Fibroblast of skin of right quadriceps (primary cell): ENCODE measurements around the gene PCDH9.
"Not testable (repeated sequence)": the region's sequence is repeated elsewhere in the genome, so short reads cannot be mapped to it uniquely, and the experiment has no call there.

ENCODE experiments used
- DNase-seq: peaks from one replicate; pipeline ENCODE4 v3.0.0-alpha.2; 2013

The PCDH9 gene

GRCh38 chr13:66634384-66634783 is 595.8 kb downstream of the PCDH9 start:
- DNase-seq: peak; percentile 22

DNA sequence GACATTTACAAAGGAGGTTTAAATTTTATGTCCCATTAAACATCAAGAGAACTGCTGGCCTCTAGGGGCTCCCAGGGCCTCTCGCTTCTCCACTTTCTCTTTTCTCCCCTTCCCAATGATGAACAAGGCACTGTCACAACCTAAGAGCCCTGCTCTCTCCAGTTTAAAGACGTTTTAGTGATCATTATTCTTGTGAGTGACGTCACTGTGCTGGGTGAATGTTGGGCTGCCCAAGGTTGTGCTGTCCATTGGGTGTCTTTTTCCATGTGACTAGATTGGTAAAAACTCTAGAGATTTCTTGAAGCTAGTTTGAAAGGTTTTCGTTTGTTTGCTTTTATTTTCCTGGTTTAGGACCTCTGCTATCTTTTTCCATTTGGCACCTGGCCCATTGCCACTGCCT is 602.6 kb downstream of the PCDH9 start:
- DNase-seq: no peak

GRCh38 chr13:66624302-66624701 is 605.8 kb downstream of the PCDH9 start:
- DNase-seq: no peak

DNA sequence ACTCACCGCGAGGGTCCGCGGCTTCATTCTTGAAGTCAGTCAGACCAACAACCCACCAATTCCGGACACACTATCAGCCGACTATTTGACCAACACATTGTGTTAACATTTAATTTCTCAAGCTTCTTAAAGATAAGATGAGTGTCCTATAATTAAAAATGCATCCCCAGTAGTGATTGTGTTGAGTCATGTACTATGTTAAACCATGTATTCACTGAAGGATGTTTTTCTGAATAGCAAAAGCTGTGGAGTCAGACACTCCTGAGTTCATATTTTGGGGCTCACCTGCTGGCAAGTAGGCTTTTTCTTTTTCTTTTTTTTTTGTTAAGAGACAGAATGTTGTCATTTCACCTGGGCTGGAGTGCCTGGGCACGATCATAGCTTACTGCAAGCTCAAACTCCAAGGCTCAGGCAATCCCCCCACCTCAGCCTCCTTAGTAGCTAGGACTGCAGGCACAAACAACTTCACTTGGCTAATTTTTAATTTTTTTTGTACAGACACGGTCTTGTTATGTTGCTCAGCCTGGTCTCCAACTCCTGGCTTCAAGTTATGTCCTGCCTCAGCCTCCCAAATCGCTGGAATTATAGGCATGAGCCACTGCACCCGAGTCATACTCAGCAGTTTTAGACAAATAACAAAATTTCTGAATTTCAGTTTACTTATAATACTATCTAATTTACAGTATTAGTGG is 606.9 kb downstream of the PCDH9 start:
- DNase-seq: no peak

- not testable (repeated sequence) for DNase-seq
Observed at GRCh38 chr13:66621906-66622447, 608.2 kb downstream of the PCDH9 start.

DNA sequence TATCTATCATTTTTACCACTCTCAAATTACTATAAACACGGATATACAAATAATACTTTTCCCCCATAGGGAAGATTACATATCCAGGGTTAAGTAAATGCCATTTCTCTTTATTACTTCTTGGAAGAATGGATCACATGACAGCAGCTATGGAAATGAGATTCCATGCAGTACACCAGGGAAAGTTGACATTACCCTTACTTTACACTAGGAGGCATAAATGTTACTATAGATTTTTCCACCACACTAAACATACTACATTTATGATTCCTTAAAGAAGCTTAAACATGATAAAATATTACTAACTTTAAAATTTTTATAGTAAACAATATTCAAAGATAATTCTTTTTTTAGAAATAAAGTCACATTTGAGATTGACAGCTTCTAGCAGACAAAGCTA is 611.4 kb downstream of the PCDH9 start:
- peak; percentile 28 for DNase-seq

DNA sequence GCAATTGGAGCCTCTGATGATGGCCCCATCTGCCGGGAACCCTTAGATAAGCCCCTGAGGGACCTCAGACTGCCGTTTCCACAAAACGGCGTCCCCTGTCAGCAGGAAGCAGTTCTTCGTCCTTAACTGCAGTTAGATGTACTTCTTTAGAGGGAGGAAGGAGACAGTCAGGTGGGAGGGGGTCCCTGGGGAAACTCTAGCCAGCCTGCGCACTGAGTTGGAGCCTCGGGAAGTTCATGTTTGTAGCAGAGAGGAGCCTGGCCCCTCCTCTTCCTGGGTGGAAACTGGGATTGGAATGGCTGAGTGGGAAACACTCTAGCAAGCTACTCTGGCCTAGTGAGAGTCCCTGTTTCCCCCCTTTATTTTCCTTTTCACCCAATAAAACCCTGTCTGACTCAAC is 612.4 kb downstream of the PCDH9 start:
- no peak for DNase-seq

DNA sequence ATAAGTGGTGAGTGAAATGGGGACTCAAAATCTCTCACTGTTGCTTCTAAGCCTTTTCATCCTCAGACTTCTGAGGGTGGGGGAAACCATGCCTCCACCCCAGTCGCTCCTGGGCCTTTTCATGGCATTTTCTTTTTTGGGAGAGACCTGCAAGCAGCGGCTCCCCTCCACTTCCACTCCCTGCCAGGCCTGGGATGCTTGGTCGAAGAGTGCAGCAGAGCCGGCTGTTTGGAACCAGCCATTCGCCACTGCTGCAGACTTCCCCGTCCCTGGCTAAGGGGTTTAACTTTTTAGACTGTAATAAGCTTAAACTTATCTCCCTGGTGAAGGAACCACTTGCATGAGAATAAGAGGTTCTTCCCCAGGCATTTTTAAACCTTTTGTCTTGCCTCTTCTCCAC is 617.2 kb downstream of the PCDH9 start:
- DNase-seq: no peak

- peak; percentile 6 for DNase-seq
Observed at GRCh38 chr13:66586489-66586888, 643.6 kb downstream of the PCDH9 start.

DNA sequence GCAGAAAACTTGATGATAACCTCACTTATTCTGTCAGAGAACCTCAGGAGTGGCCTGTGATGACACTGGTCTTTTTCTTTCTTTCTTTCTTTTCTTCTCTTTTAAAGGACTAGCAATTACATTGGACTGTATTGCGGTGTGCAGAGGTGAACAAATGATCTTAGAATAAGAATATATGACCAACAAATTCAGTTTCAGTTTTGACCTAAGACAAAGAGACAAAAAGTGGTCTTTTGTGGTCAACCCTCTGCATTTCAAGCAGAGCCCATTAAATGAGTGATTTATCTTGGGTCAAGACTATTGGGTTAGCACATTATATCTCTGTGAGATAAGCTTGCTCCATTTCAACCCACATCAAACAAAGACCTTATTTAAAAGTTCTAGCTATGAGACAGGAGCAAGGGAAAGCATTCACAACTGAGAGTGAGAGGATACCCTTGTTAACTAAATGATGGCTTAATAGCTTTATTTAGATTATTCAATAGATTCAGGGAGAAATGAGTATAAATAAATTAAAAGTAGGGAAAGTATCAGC is 644.4 kb downstream of the PCDH9 start:
- no peak for DNase-seq

- DNase-seq: no peak
Observed at GRCh38 chr13:66581675-66582074, 648.5 kb downstream of the PCDH9 start.

GRCh38 chr13:66578305-66578704 is 651.8 kb downstream of the PCDH9 start:
- no peak for DNase-seq

GRCh38 chr13:66577358-66577757 is 652.8 kb downstream of the PCDH9 start:
- DNase-seq: no peak

DNA sequence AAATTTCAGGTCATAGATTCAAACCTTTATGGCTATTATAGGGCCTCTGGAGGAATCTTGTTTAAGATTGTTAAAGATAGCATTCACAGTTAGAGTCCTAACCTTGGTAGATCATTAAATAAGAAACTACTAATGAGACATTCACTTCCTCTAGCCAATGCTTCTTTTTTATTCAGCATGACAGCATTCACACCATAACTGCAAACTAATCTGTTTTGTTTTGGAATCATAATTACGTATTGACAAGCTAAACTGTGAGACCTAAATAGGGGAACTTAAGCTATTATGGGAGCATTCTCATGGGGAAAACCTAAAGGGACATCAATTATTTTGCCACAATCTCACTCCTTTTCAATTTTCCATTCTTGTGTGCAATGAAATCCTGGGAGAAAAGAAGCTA is 653.8 kb downstream of the PCDH9 start:
- DNase-seq: no peak

GRCh38 chr13:66574606-66575005 is 655.5 kb downstream of the PCDH9 start:
- peak; percentile 5 for DNase-seq

DNA sequence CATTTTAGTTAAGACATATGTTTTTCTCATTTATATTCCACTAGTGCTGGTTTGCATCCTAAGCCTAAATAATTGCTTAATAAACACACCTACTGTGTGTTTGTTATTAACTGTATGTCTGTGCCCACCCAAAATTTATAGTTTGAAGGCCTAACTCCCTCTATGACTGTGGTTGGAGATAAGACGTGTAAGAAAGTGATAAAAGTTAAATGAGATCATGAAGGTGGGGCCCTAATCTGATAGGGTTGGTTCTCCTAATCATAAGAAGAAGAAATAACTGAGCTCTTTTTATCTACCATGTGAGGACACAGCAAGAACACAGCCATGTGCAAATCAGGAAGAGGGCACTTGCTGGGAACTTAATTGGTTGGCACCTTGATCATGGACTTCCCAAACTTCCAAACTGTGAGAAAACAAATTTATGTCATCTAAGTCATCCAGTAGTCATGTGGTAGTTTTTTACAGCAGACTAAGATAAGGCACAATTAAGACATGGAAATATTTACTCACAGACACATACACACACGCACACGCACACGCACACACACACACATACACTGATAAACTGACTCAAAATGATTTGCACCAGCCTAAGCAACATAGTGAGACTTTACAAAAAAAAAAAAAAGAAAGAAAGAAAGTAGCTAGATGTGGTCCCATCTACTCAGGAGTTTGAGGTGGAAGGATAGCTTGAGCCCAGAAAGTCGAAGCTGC is 662.1 kb downstream of the PCDH9 start:
- DNase-seq: no peak

GRCh38 chr13:66565279-66565678 is 664.9 kb downstream of the PCDH9 start:
- DNase-seq: no peak

- no peak for DNase-seq
Observed at GRCh38 chr13:66563076-66563475, 667.1 kb downstream of the PCDH9 start.

GRCh38 chr13:66562054-66562453 is 668.1 kb downstream of the PCDH9 start:
- no peak for DNase-seq

- no peak for DNase-seq
Observed at GRCh38 chr13:66560991-66561390, 669.1 kb downstream of the PCDH9 start.

GRCh38 chr13:66560189-66560588 is 669.9 kb downstream of the PCDH9 start:
- DNase-seq: no peak

DNA sequence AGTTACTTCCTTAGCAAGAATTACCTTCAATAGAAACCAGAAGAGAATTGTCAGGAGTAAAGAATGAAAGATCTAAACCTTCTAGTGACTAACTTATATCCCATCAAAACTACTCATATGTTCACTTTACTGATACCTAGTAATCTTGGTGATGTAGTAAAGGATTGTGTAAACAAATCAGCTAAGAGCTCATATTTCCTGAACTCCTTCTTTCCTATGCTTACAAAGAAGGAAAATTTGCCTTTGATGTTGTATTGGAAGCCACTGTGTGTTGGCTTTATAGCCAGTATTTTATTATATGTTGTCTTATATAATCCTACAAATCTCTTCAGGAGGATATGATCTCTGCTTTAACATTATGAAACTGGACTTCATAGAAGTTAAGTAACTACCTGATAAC is 671.0 kb downstream of the PCDH9 start:
- no peak for DNase-seq

DNA sequence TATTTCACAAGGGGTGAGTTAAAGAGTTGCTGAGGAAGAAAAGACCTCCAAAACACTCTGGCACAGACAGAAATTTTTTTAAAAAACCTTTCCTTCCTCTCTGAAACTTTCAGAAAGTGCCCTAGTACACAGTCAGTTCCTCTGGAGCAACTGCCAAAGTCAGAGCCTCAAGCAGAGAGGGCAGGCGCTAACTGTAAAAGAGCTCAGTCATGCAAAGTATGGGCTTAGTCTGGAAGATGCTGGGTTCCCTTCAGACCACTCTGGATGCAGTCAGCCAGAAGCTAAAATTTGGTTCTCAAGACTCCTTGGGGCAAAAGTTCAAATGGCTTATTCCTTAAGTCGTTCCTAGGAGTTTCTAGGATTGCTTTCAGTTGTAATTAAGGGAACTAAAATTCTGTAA is 671.6 kb downstream of the PCDH9 start:
- peak; percentile 15 for DNase-seq

- DNase-seq: peak; percentile 18
Observed at GRCh38 chr13:66557357-66557756, 672.8 kb downstream of the PCDH9 start.
